CD4-positive, alpha-beta T cell treated with Interleukin-17A for 1 hour (primary cell): ENCODE results near the gene DHX58.
"Not testable (repeated sequence)": the region's sequence is repeated elsewhere in the genome, so short reads cannot be mapped to it uniquely, and the experiment has no call there.

Experiments used
- DNase-seq: peaks from one replicate; pipeline ENCODE4 v3.0.0-alpha.2; 2020

The DHX58 gene

GRCh38 chr17:42112552-42113176 is at the start of gene DHX58:
DHX58 (minus strand) TSS chr17:42112714; CDS start chr17:42111892, 822 bp downstream.
- peak; percentile 90 for DNase-seq

GRCh38 chr17:42160531-42160910 is 48.0 kb upstream of the DHX58 start:
- no peak for DNase-seq

GRCh38 chr17:42159796-42160530 is 47.4 kb upstream of the DHX58 start:
- no peak for DNase-seq

GRCh38 chr17:42155614-42156045 is 43.1 kb upstream of the DHX58 start:
- DNase-seq, result no peak

GRCh38 chr17:42153919-42154742 is 41.6 kb upstream of the DHX58 start:
- peak; percentile 10 for DNase-seq

GRCh38 chr17:42146911-42147607 is 34.5 kb upstream of the DHX58 start:
- DNase-seq, result no peak

GRCh38 chr17:42143138-42143537 is 30.6 kb upstream of the DHX58 start:
- not testable (repeated sequence) for DNase-seq

GRCh38 chr17:42142371-42142896 is 29.9 kb upstream of the DHX58 start:
- DNase-seq, result no peak

GRCh38 chr17:42141382-42141781 is 28.9 kb upstream of the DHX58 start:
- no peak for DNase-seq

- DNase-seq, result not testable (repeated sequence)
These were observed 28.2 kb upstream of the DHX58 start for GRCh38 chr17:42140690-42141089.

- DNase-seq, result no peak
These were observed 26.4 kb upstream of the DHX58 start for GRCh38 chr17:42138749-42139492.

GRCh38 chr17:42136654-42137051 is 24.1 kb upstream of the DHX58 start:
- no peak for DNase-seq

- no peak for DNase-seq
These were observed 23.4 kb upstream of the DHX58 start for GRCh38 chr17:42135664-42136653.

GRCh38 chr17:42135151-42135550 is 22.6 kb upstream of the DHX58 start:
- DNase-seq, result no peak

GRCh38 chr17:42133461-42134041 is 21.0 kb upstream of the DHX58 start:
- peak; percentile 18 for DNase-seq

GRCh38 chr17:42132941-42133340 is 20.4 kb upstream of the DHX58 start:
- DNase-seq, result no peak

- no peak for DNase-seq
These were observed 19.5 kb upstream of the DHX58 start for GRCh38 chr17:42131981-42132432.

- no peak for DNase-seq
These were observed 18.7 kb upstream of the DHX58 start for GRCh38 chr17:42131232-42131631.

- no peak for DNase-seq
These were observed 17.9 kb upstream of the DHX58 start for GRCh38 chr17:42130310-42130936.
